NOMO-1 (cell line): ENCODE data around the gene FOXG1.

Experiments used
- DNase-seq, 2 experiments: peaks; one replicate each; lab custom pipeline; 2025; ENCODE audit not compliant: unreplicated experiment in 2 of 2; lab: John Stamatoyannopoulos, UW

Gene FOXG1

GRCh38 chr14:28774764-28775735, 8.5 kb downstream of the FOXG1 start:
- DNase-seq = no peak

DNA sequence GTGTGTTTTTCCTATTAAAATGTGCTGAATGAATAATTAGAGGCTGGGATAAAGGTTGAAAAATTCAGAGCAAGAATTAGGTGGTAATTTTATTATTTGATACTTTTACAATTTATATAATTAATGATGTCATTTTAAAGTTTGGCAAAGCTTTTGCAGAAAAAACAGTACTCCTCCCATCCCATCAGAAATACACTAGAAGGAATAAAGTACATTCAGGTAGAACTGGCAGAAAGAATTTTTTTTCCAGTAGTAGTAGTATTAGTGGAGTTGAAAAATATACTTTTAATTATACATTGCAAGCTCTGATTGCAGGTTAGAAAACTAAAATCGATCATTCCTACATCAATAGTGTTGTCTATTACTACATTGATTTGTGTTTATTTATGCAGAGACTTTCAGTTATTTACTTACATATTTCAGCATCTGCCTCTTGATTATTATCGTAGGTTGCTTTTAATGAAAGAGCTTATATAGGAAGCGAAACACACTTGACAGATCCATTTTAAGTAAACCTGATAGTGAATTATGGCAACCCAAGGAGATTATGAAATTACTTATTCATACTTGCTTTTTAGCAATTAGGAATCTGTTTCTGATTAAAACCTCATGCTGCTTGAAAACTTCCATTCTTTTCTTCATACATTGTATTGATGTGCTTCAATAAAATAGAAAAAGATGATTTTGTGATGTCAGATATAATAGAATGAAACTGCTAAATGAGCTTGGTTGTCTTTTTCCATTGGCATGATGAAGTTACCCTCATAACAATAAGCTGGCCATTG, 10.1 kb downstream of the FOXG1 start:
- no peak for DNase-seq

- no peak for DNase-seq
These were observed 11.0 kb downstream of the FOXG1 start for GRCh38 chr14:28777471-28778137.

GRCh38 chr14:28778138-28779117, 11.8 kb downstream of the FOXG1 start:
- DNase-seq = no peak

- DNase-seq = no peak
These were observed 12.9 kb downstream of the FOXG1 start for GRCh38 chr14:28779456-28779855.

DNA sequence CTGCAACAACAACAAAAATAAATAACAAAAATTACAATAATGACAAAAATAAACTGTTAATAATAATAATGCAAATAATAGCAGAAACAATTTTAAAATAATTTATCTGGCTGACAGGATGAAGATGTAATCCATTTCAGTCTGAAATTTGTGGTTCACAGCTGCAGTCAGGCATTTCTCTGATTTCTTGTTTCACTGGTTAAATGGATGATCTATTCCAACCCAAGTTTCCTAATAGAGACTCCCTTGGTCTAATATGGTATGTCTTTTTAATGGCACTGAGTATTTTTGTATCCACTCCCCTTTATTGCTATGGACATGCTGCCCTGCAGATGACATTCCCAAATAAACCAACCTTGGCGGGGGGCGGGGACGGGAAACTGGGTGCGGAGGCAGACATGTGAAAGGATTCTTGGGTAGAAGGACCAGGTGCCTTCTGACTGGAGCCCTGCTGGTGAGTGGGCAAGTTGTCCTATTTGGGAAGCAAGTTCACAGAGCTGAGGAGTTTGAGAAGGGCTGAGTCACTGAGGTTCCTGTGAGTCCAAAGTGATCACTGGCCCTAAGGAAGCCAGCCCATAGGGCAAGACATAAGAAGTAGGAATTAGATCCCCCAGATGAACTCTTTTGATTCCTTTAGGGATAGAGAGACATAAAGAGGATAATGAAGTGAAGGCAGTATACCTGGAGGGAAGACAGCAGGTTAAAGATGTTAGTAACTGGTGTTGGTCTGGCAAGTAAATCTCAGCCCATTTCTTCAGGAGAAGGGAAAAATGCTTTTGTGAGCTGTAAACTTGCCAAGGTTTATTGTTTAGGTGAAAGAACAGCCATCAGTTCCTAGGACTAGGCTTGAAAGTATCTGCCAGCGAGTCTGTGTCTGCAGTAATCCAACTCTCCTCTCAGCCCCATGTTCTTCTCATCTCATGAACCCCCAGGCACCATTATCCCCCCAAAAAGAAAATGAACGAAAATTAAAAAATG, 14.5 kb downstream of the FOXG1 start:
- DNase-seq = no peak

DNA sequence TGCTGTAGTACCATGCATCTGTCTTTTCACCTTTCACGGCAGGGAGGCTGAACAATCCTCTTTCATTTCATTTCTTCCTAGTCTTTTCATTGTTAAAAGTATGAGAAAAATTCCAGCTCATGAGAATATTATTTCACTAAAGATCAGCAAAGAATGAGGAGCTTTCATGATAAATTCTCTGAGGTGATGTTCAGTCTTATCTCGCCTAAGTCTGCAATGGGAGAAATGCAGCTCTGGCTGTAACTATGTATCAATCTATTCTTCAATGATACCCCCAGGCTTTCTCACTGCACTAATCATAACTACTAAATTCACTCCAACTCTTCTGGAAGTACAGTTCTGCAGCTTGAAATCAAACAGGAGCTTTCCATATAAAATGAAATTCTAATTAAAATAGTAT, 15.7 kb downstream of the FOXG1 start:
- no peak for DNase-seq

- no peak for DNase-seq
These were observed 17.1 kb downstream of the FOXG1 start for GRCh38 chr14:28783664-28784063.

DNA sequence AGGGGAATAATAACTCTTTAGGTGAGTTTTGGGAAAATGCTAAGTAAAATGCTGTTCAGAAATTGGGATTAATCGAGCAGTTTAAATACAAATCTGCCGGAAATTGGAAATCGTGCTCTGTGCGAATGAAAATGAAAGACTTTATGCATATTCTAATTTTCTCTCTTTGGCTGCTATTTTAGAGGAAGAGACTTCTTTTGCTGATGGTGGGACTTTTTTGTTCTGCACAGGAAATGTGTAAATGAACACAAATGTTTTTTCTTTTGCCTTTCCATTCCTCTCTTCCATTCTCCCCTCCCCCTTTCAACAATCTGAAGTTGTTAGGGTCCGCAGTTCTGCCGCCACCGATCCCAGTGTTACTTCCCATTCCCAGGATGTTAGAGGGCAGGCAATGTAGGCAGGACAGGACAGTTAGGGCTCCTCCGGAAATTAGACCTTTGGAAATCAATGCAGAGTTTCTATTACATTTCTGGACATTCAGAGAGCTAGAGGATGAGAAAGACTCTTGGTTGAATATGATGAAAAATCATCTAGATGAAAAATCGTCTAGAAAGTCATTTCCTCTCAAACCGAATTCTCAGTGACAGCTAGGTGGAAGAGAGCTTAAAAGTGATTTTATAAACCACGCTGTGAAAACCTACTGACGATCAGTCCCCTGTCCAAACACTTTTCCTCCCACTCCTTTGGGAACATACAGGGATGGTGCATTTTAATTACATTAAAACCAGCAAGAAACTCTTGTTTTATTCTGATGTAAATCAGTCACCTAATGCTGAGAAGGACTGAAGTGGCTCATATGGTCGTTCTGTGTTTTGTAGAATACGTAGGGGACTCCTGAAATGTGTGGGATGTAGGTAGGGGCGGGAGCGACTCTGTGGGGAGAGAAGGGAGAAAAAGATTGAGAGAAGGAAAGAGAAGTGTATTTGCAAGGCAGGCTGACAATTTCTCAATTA, 17.8 kb downstream of the FOXG1 start:
- DNase-seq = no peak

DNA sequence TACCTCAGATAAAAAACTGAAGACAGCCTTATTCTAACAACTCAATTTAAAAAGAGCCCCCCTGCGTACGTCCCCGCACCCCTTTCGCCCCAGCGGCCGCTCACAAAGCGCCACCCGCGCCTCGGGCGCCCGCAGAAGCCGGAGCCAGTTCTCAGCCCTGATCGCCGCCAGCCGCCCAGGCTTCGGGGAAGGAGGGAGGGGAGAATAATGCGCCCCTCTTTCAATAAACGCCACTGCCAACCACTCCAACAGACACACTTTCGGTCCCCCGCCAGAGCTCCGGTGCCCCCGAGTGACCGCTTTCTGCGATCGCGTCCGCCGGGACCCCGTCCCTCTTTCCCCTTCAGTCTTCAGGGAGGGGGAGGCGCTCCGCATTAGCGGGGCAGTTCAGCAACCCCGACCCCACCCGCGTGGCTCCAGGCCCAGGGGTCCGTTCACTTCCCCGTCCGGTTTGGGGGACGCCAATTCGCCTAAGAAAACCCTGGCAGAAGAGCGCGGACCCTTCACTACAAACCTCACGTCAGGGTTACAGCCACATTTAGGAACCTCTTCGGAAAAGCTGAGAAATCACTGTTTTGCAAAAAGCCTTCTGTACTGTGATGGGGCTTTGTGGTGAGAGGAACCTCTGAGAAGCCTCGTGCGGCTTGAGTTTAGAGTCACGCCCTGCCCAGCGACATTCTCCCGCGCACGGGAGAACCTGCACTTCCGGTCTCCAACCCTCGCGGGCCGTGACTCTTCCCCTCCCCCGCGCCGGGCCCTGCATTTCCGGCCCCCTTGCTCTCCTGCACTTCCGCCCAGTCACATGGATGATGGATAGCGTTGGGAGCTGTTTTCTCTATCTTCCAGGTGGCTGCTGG, 18.7 kb downstream of the FOXG1 start:
- DNase-seq = no peak

DNA sequence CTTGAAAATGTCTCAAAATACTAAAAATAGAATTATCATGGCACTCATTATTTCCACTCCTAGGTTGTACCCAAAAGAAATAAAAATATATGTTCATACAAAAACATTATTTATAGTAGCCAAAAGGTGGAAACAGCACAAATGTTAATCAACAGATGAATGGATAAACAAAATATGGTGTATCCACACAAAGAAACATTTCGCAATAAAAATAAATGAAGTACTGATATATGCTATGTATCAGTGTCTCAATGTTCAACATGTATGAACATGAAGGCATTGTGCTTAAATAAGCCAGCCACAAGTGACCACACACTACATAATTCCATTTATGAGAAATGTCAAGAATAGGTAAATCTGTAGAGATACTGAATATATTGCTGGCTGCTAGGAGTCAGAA, 40.9 kb downstream of the FOXG1 start:
- no peak for DNase-seq

GRCh38 chr14:28813810-28814209, 47.2 kb downstream of the FOXG1 start:
- DNase-seq = no peak
